ENCODE data around the gene TET3. TPM values are rescaled to one million over a fixed set of nuclear protein-coding genes. Genes with fewer than 3 reads are reported as not detected.
"Not testable (repeated sequence)": the region's sequence is repeated elsewhere in the genome, so short reads cannot be mapped to it uniquely, and the experiment has no call there.

TET3 gene
- 23.5 and 23.6 TPM in 2 replicates for total RNA-seq

DNA sequence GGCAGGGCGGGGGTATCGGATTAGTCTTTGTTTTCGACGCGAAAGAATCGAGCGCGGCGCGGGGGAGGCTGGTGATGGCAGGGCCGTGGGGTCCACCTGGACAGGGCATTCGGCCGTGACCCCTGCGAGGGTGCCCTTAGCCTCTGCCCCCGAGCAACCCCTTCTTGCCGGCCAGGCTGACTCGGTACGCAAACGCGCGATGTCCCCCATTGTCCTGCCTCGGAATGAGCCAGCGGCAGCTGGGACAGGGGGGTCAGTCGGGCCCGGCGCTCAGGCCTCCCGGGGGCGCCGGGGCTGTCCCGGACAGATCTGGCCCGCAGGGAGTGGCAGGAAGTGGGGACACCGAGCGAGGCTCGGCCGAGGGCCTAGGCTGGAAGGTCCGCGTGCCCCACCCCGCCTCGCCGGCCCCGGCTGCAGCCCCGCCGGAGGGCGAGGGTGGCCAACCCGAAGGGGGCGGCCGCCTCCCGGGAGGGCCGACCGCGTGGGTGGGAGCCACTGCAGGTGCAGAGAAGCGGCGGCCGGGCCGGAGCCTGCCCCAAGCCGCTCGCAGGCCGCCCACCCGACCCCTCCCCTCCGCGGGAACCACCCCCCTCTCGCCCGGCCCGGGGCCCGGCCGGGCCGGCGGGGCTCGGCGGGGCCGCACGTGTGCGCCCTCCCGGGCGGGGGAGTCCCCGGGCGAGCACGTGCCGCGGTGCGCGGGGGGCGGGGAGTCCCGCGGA is at the start of gene TET3:
Gene TET3 (plus strand): TSS at position 708 of the 719 bp plus-strand sequence. CDS start 1,494 bp downstream, outside the sequence.
- intact Hi-C loops (cut with micrococcal nuclease), result loop anchor here (10.0 kb wide), 1 partner anchor 220 kb away; no protein-coding TSS in a partner anchor
- Mint-ChIP-seq H3K4me1 (ENCODE audit: low read depth) (peaks cover 64% of the 10 kb centered on the region), H3K36me3 (ENCODE audit: low read depth) (peaks cover 41% of the 10 kb centered on the region), H3K4me3 (ENCODE audit: low read depth) (peak within 1 kb of the TSS; percentile 86), H3K27ac (peak within 1 kb of the TSS; percentile 80), H3K9me3 (no peaks in the 10 kb centered on the region), H3K27me3 (ENCODE audit: low read depth) (no peaks in the 10 kb centered on the region)
- DNase-seq (ENCODE audit: low spot score), result no peak

GRCh38 chr2:73935641-73936040 is 49.1 kb upstream of the TET3 start:
- H3K9me3 Mint-ChIP-seq, result no peaks in the 10 kb centered on the region
- intact Hi-C loops (cut with micrococcal nuclease), result no loop called here
- H3K27ac Mint-ChIP-seq, result no peak overlapping the region
- H3K27me3 Mint-ChIP-seq (ENCODE audit: low read depth), result no peaks in the 10 kb centered on the region
- no peak overlapping the region for H3K4me3 Mint-ChIP-seq (ENCODE audit: low read depth)
- peaks cover 70% of the 10 kb centered on the region for H3K4me1 Mint-ChIP-seq (ENCODE audit: low read depth)
- DNase-seq (ENCODE audit: low spot score), result no peak
- peaks cover 63% of the 10 kb centered on the region for H3K36me3 Mint-ChIP-seq (ENCODE audit: low read depth)

- Mint-ChIP-seq H3K36me3 (ENCODE audit: low read depth) (peaks cover 66% of the 10 kb centered on the region), H3K4me1 (ENCODE audit: low read depth) (peaks cover 64% of the 10 kb centered on the region), H3K27ac (no peak overlapping the region), H3K27me3 (ENCODE audit: low read depth) (no peaks in the 10 kb centered on the region), H3K4me3 (ENCODE audit: low read depth) (no peak overlapping the region), H3K9me3 (no peaks in the 10 kb centered on the region)
- no peak for DNase-seq (ENCODE audit: low spot score)
- intact Hi-C loops (cut with micrococcal nuclease), result no loop called here
These were observed 47.4 kb upstream of the TET3 start for GRCh38 chr2:73937103-73937885.

GRCh38 chr2:73937899-73938298 is 46.8 kb upstream of the TET3 start:
- Mint-ChIP-seq H3K27me3 (ENCODE audit: low read depth) (no peaks in the 10 kb centered on the region), H3K9me3 (no peaks in the 10 kb centered on the region), H3K4me3 (ENCODE audit: low read depth) (no peak overlapping the region), H3K27ac (no peak overlapping the region), H3K4me1 (ENCODE audit: low read depth) (peaks cover 62% of the 10 kb centered on the region), H3K36me3 (ENCODE audit: low read depth) (peaks cover 68% of the 10 kb centered on the region)
- DNase-seq (ENCODE audit: low spot score), result no peak
- intact Hi-C loops (cut with micrococcal nuclease), result loop anchor here (2.0 kb wide), 1 partner anchor 27 kb away; no protein-coding TSS in a partner anchor

- no peaks in the 10 kb centered on the region for H3K9me3 Mint-ChIP-seq
- H3K4me1 Mint-ChIP-seq (ENCODE audit: low read depth), result peaks cover 60% of the 10 kb centered on the region
- DNase-seq (ENCODE audit: low spot score), result no peak
- intact Hi-C loops (cut with micrococcal nuclease), result loop anchor here (1.0 to 2.0 kb wide), 2 partner anchors 26 to 47 kb away; no protein-coding TSS in a partner anchor
- H3K36me3 Mint-ChIP-seq (ENCODE audit: low read depth), result peaks cover 67% of the 10 kb centered on the region
- H3K27me3 Mint-ChIP-seq (ENCODE audit: low read depth), result no peaks in the 10 kb centered on the region
- H3K27ac Mint-ChIP-seq, result no peak overlapping the region
- no peak overlapping the region for H3K4me3 Mint-ChIP-seq (ENCODE audit: low read depth)
These were observed 45.9 kb upstream of the TET3 start for GRCh38 chr2:73938718-73939352.

DNA sequence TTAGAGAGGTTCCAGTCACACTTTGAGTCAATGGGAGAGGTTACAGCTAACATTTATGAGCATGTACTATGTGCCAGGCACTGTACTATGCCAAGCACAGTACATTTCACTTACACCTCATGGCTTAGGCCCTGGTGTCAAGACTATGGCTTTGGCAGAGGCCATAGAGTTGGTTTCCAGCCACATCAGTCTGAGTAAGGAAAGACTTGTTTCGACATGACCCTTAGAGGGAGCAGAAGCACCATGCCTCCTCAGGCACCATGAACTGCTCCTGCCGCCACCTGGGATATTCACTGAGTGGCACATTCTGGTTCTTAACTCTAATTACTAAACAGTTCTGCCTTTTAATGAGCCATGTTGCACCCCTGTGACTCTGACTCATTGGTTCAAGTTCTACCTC is 45.3 kb upstream of the TET3 start:
- intact Hi-C loops (cut with micrococcal nuclease), result loop anchor here (1.0 to 2.0 kb wide), 2 partner anchors 25 to 47 kb away; no protein-coding TSS in a partner anchor
- Mint-ChIP-seq H3K4me3 (ENCODE audit: low read depth) (no peak overlapping the region), H3K9me3 (no peaks in the 10 kb centered on the region), H3K27me3 (ENCODE audit: low read depth) (no peaks in the 10 kb centered on the region), H3K36me3 (ENCODE audit: low read depth) (peaks cover 69% of the 10 kb centered on the region), H3K4me1 (ENCODE audit: low read depth) (peaks cover 62% of the 10 kb centered on the region), H3K27ac (no peak overlapping the region)
- DNase-seq (ENCODE audit: low spot score), result no peak

DNA sequence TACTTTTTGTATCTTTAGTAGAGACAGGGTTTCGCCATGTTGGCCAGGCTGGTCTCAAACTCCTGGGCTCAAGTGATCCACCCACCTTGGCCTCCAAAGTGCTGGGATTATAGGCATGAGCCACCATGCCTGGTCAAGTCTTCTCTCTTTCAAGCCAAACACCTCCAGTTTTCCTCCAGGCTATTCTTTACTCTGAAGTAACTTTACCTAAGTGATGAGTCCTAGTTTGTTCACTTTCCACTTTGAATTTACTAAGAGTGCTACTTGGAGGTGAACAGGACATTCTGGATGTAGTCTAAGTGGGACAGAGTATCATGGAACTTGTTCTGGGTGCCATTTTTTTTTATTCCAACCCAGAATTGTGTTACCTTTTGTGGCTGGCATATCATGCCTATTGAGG is 44.6 kb upstream of the TET3 start:
- Mint-ChIP-seq H3K4me1 (ENCODE audit: low read depth) (peaks cover 69% of the 10 kb centered on the region), H3K36me3 (ENCODE audit: low read depth) (peaks cover 75% of the 10 kb centered on the region)
- DNase-seq (ENCODE audit: low spot score); H3K9me3 Mint-ChIP-seq; H3K27ac Mint-ChIP-seq; H3K4me3 Mint-ChIP-seq (ENCODE audit: low read depth); intact Hi-C loops (cut with micrococcal nuclease); H3K27me3 Mint-ChIP-seq (ENCODE audit: low read depth): not testable (repeated sequence)

GRCh38 chr2:73942664-73943063 is 42.0 kb upstream of the TET3 start:
- Mint-ChIP-seq H3K4me3 (ENCODE audit: low read depth) (no peak overlapping the region), H3K27ac (peak overlapping the region; percentile 64), H3K9me3 (no peaks in the 10 kb centered on the region), H3K27me3 (ENCODE audit: low read depth) (no peaks in the 10 kb centered on the region), H3K36me3 (ENCODE audit: low read depth) (peaks cover 81% of the 10 kb centered on the region), H3K4me1 (ENCODE audit: low read depth) (peaks cover 64% of the 10 kb centered on the region)
- intact Hi-C loops (cut with micrococcal nuclease), result no loop called here
- DNase-seq (ENCODE audit: low spot score), result no peak

GRCh38 chr2:73944714-73945113 is 40.0 kb upstream of the TET3 start:
- peaks cover 81% of the 10 kb centered on the region for H3K36me3 Mint-ChIP-seq (ENCODE audit: low read depth)
- peaks cover 62% of the 10 kb centered on the region for H3K4me1 Mint-ChIP-seq (ENCODE audit: low read depth)
- H3K4me3 Mint-ChIP-seq (ENCODE audit: low read depth), result no peak overlapping the region
- H3K27ac Mint-ChIP-seq, result peak overlapping the region; percentile 24
- H3K27me3 Mint-ChIP-seq (ENCODE audit: low read depth), result no peaks in the 10 kb centered on the region
- H3K9me3 Mint-ChIP-seq, result no peaks in the 10 kb centered on the region
- no peak for DNase-seq (ENCODE audit: low spot score)
- intact Hi-C loops (cut with micrococcal nuclease), result loop anchor here (2.0 kb wide), 1 partner anchor 18 kb away; no protein-coding TSS in a partner anchor

GRCh38 chr2:73946215-73946614 is 38.5 kb upstream of the TET3 start:
- Mint-ChIP-seq H3K27ac (peak overlapping the region; percentile 54), H3K36me3 (ENCODE audit: low read depth) (peaks cover 79% of the 10 kb centered on the region), H3K4me3 (ENCODE audit: low read depth) (no peak overlapping the region), H3K9me3 (no peaks in the 10 kb centered on the region), H3K27me3 (ENCODE audit: low read depth) (no peaks in the 10 kb centered on the region), H3K4me1 (ENCODE audit: low read depth) (peaks cover 69% of the 10 kb centered on the region)
- DNase-seq (ENCODE audit: low spot score), result no peak
- intact Hi-C loops (cut with micrococcal nuclease), result no loop called here

GRCh38 chr2:73946666-73947065 is 38.0 kb upstream of the TET3 start:
- peaks cover 80% of the 10 kb centered on the region for H3K36me3 Mint-ChIP-seq (ENCODE audit: low read depth)
- no peak overlapping the region for H3K4me3 Mint-ChIP-seq (ENCODE audit: low read depth)
- no peak for DNase-seq (ENCODE audit: low spot score)
- no peak overlapping the region for H3K27ac Mint-ChIP-seq
- intact Hi-C loops (cut with micrococcal nuclease), result no loop called here
- peaks cover 70% of the 10 kb centered on the region for H3K4me1 Mint-ChIP-seq (ENCODE audit: low read depth)
- no peaks in the 10 kb centered on the region for H3K9me3 Mint-ChIP-seq
- no peaks in the 10 kb centered on the region for H3K27me3 Mint-ChIP-seq (ENCODE audit: low read depth)

- Mint-ChIP-seq H3K36me3 (ENCODE audit: low read depth) (peaks cover 83% of the 10 kb centered on the region), H3K4me3 (ENCODE audit: low read depth) (no peak overlapping the region), H3K27ac (no peak overlapping the region), H3K27me3 (ENCODE audit: low read depth) (no peaks in the 10 kb centered on the region), H3K9me3 (no peaks in the 10 kb centered on the region), H3K4me1 (ENCODE audit: low read depth) (peaks cover 78% of the 10 kb centered on the region)
- intact Hi-C loops (cut with micrococcal nuclease), result no loop called here
- no peak for DNase-seq (ENCODE audit: low spot score)
These were observed 37.2 kb upstream of the TET3 start for GRCh38 chr2:73947412-73948018.

Measured in activated T-helper 2 cell treated with anti-CD3 and anti-CD28 coated beads, Interferon-gamma antibody, Interleukin-2, Interleukin-4, amounts not matched to agents 10 μg/mL and 5 μg/mL and 100 μg/mL, durations not matched to agents 14 hours and 24 hours and 36 hours (primary cell).